ENCODE measurements around the gene TXNDC12.
A peak's percentile ranks its signal among the peaks of the same experiment; 100 is the strongest.
"Not testable (repeated sequence)": the region's sequence is repeated elsewhere in the genome, so short reads cannot be mapped to it uniquely, and the experiment has no call there.

The TXNDC12 gene

DNA sequence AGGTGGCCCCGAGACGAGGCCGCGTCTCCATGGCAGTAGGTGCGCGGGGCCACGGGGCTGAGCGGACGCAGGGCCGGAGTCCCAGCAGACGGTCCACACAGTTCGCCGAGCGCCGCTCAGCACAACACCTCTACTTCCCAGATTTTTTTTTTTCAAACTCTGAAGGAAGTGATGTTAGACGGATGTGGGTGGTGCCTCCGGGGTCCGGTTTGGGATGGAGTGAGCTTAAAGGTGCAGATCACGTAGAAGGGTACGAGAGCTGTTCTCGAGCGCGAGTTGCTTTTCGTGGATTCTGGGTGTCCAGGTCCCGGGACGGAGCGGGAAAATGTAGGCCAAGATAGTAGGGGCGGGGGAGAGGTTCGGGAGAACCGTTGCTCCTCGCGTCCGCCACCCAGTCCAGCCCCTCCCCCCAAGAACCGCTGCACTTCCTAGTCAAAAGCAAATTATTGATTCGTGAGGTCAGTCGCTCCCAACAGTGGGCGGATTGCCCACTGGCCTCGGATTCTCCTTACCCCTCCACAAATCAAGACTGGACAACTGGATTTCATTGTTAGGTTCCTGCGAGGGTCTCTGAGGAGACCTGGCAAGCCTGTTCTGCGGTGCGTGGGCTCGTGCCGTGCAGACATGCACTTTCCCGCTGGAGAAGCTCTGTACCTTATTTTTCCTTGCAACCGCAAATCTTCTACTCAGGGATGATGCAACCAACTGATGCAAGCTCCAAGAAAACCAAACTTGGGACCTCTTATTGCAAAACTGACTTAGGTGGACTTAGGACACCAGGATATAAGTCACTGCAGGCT, at the start of gene TXNDC12:
TSS of gene TXNDC12 (minus strand) at position 126 of the 800 bp plus-strand sequence. CDS start at position 31, 95 bp downstream.
- H3K27me3 Mint-ChIP-seq, result no peaks in the 10 kb centered on the region
- no peaks in the 10 kb centered on the region for H3K9me3 Mint-ChIP-seq
- H3K4me1 Mint-ChIP-seq (ENCODE audit: low read depth), result peaks cover 64% of the 10 kb centered on the region
- H3K36me3 Mint-ChIP-seq (ENCODE audit: low read depth), result peaks cover 47% of the 10 kb centered on the region
- peak within 1 kb of the TSS; percentile 96 for H3K27ac Mint-ChIP-seq
- peak within 1 kb of the TSS; percentile 98 for H3K4me3 Mint-ChIP-seq

DNA sequence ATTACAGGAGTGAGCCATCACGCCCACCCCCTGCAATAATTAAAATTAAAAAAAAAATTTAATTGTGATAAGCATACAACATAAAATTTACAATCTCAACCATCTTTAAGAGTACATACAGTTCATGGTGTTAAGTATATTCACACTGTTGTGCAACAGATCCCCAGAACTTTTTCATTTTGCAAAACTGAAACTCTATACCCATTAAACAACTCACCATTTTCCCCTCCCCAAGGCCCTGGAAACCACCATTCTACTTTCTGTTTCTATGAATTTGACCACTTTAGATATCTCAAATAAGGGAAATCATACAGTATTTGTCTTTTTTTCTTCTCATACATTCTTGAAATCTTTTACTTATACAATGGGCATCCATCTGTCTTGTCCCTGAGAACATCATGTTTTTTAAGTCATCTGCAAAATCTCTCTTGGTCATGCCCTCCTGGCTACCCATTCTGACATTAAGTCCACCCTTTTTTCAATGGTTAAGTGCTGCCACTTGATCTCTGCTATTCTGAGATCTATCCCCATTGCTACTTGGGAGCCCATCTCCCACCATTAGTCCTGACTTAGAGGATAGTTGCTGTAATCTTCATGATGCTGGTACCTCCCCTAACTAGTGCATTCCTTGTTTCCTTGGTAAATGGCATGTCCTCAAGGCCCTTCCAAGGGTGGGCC, 47.5 kb upstream of the TXNDC12 start:
- no peaks in the 10 kb centered on the region for H3K9me3 Mint-ChIP-seq
- no peaks in the 10 kb centered on the region for H3K36me3 Mint-ChIP-seq (ENCODE audit: low read depth)
- no peaks in the 10 kb centered on the region for H3K27me3 Mint-ChIP-seq
- H3K27ac Mint-ChIP-seq, result no peak overlapping the region
- no peak overlapping the region for H3K4me3 Mint-ChIP-seq
- peaks cover 7% of the 10 kb centered on the region for H3K4me1 Mint-ChIP-seq (ENCODE audit: low read depth)

DNA sequence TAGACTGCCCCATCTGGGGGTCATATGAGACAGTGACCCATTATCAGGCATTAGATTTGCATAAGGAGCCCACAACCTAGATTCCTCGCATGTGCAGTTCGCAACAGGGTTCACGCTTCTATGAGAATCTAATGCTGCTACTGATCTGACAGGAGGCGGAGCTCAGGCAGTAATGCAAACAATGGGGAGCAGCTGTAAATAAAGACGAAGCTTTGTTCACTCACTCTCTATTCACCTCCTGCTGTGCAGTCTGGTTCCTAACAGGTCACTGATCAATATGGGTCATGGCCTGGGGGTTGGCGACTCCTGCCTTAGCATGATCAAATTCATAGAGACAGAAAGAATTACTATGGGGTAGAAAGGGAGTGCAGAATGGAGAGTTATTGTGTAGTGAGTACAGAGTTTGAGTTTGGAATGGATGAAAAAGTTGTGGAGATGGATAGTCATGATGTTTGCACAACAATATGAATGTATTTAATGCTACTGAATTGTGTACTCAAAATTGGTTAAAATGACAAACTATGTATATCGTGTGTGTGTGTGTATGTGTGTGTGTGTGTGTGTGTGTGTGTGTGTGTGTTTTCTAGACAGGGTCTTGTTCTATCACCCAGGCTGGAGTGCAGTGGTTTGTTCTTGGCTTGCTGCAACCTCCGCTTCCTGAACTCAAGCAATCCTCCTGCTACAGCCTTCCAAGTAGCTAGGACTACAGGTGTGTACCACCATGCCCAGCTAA, 43.3 kb upstream of the TXNDC12 start:
- no peaks in the 10 kb centered on the region for H3K36me3 Mint-ChIP-seq (ENCODE audit: low read depth)
- no peak overlapping the region for H3K27ac Mint-ChIP-seq
- no peaks in the 10 kb centered on the region for H3K9me3 Mint-ChIP-seq
- H3K4me3 Mint-ChIP-seq, result no peak overlapping the region
- H3K4me1 Mint-ChIP-seq (ENCODE audit: low read depth), result peaks cover 7% of the 10 kb centered on the region
- no peaks in the 10 kb centered on the region for H3K27me3 Mint-ChIP-seq

DNA sequence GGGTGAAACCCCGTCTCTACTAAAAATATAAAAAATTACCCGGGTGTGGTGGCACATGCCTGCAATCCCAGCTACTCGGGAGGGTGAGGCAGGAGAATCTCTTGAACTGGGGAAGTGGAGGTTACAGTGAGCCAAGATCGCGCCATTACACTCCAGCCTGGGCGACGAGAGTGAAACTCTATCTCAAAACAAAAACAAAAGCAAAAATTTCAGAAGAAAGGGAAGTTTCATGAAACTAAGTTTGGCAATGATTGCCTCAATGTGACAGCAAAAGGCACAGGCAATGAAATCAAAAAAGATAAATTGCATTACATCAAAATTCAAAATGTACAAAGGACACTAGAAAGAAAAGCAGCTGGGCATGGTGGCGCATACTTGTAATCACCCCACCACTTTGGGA, 41.2 kb upstream of the TXNDC12 start:
- H3K27ac Mint-ChIP-seq, result no peak overlapping the region
- H3K4me1 Mint-ChIP-seq (ENCODE audit: low read depth), result no peaks in the 10 kb centered on the region
- H3K4me3 Mint-ChIP-seq, result no peak overlapping the region
- H3K36me3 Mint-ChIP-seq (ENCODE audit: low read depth), result peaks cover 3% of the 10 kb centered on the region
- no peaks in the 10 kb centered on the region for H3K9me3 Mint-ChIP-seq
- H3K27me3 Mint-ChIP-seq, result no peaks in the 10 kb centered on the region

DNA sequence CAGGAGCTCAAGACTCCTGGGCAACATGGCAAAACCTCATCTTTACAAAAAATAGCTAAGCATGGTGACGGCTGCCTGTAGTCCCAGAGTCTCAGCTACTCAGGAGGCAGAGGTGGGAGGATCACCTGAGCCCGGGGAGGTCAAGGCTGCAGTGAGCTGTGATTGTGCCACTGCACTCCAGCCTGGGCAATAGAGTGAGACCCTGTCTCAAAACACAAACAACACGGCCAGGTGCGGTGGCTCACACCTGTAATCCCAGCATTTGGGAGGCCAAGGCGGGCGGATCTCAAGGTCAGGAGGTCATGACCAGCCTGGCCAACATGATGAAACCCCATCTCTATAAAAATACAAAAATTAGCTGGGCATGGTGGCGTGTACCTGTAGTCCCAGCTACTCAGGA, 39.3 kb upstream of the TXNDC12 start:
- H3K27ac Mint-ChIP-seq; H3K27me3 Mint-ChIP-seq; H3K4me1 Mint-ChIP-seq (ENCODE audit: low read depth); H3K4me3 Mint-ChIP-seq; H3K9me3 Mint-ChIP-seq: not testable (repeated sequence)
- H3K36me3 Mint-ChIP-seq (ENCODE audit: low read depth), result peaks cover 22% of the 10 kb centered on the region

DNA sequence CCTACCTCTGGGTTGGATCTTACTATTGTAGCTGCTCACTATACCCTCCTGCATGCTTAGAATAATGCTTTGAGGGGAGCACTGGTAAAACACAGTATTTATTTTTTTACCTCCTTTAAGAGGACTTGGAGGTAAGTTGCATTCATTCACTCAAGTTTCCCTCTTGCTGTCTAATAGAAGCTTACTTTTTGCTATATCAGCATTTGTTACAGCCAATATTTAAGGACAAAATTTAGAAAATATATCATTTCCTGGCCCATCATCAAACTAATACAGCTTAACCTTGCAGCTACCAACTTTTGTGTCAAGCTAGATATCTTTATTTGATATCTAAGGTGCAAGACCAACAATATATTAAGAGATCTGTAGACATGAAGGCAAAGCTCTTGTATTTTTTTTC, 32.9 kb upstream of the TXNDC12 start:
- H3K4me1 Mint-ChIP-seq (ENCODE audit: low read depth); H3K27me3 Mint-ChIP-seq; H3K4me3 Mint-ChIP-seq; H3K27ac Mint-ChIP-seq; H3K9me3 Mint-ChIP-seq: not testable (repeated sequence)
- peaks cover 55% of the 10 kb centered on the region for H3K36me3 Mint-ChIP-seq (ENCODE audit: low read depth)

DNA sequence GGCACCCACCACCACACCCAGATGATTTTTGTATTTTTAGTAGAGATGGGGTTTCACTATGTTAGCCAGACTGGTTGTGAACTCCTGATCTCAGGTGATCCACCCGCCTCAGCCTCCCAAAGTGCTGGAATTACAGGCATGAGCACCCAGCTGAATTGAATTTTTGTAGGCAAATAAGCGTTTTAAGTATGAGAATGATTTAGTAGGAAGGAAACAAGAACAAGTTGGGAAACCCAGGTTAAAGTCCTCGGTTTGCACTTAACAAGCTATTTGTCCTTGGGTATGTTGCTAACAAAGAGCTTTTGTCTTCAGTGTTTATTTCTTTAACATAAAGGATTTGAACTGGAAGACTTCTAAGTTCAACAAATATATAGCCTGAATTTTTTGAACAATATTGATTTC, 25.0 kb upstream of the TXNDC12 start:
- Mint-ChIP-seq H3K36me3 (ENCODE audit: low read depth) (peaks cover 13% of the 10 kb centered on the region), H3K9me3 (no peaks in the 10 kb centered on the region), H3K27me3 (no peaks in the 10 kb centered on the region), H3K4me1 (ENCODE audit: low read depth) (peaks cover 6% of the 10 kb centered on the region), H3K27ac (no peak overlapping the region), H3K4me3 (no peak overlapping the region)

DNA sequence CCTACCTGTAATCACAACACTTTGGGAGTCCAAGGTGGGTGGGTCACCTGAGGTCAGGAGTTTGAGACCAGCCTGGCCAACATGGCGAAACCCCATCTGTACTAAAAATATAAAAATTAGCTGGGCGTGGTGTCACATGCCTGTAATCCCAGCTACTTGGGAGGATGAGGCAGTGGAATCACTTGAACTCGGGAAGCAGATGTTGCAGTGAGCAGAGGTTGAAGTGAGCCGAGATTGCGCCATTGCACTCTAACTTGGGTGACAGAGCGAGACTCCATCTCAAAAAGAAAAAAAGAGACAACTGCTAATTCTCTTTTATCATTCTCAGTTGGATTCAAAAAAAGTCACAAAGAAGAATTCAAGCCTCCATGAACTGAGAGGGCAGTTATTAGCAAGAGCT, 22.3 kb upstream of the TXNDC12 start:
- H3K9me3 Mint-ChIP-seq; H3K27me3 Mint-ChIP-seq; H3K4me1 Mint-ChIP-seq (ENCODE audit: low read depth); H3K27ac Mint-ChIP-seq; H3K4me3 Mint-ChIP-seq: not testable (repeated sequence)
- H3K36me3 Mint-ChIP-seq (ENCODE audit: low read depth), result peaks cover 17% of the 10 kb centered on the region

DNA sequence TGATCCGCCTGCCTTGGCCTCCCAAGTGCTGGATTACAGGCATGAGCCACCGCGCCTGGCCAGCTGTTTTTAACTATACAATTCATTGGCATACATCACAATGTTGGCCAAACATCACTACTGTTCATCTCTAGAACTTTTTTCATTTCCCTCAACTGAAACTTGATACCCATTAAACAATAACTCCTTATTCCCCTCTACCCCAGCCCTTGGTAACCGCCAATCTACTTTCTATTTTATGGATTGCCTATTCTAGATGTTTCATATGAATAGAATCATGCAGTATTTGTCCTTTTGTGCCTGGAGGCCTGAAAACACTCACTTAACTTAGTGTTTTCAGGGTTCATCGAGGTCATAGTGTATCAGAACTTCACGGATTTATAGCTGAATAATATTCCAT, 17.3 kb upstream of the TXNDC12 start:
- Mint-ChIP-seq H3K36me3 (ENCODE audit: low read depth) (peaks cover 38% of the 10 kb centered on the region), H3K4me3 (no peak overlapping the region), H3K9me3 (no peaks in the 10 kb centered on the region), H3K4me1 (ENCODE audit: low read depth) (peaks cover 10% of the 10 kb centered on the region), H3K27me3 (no peaks in the 10 kb centered on the region), H3K27ac (no peak overlapping the region)

DNA sequence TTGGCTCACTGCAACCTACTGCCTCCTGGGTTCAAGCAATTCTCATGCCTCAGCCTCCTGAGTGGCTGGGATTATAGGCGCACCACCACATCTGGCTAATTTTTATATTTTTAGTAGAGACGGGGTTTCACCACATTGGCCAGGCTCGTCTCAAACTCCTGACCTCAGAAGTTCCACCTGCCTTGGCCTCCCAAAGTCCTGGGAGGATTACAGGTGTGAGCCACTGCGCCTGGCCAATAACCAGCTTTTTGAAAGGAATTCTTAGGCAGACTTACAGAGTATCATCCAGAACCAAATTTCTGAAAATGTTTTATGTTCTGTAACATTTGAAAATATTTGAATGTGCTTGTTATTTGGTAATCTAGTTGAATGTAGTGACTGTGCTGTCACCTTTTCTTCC, 15.7 kb upstream of the TXNDC12 start:
- peaks cover 10% of the 10 kb centered on the region for H3K4me1 Mint-ChIP-seq (ENCODE audit: low read depth)
- no peak overlapping the region for H3K27ac Mint-ChIP-seq
- H3K36me3 Mint-ChIP-seq (ENCODE audit: low read depth), result peaks cover 49% of the 10 kb centered on the region
- no peaks in the 10 kb centered on the region for H3K27me3 Mint-ChIP-seq
- H3K9me3 Mint-ChIP-seq, result no peaks in the 10 kb centered on the region
- no peak overlapping the region for H3K4me3 Mint-ChIP-seq

DNA sequence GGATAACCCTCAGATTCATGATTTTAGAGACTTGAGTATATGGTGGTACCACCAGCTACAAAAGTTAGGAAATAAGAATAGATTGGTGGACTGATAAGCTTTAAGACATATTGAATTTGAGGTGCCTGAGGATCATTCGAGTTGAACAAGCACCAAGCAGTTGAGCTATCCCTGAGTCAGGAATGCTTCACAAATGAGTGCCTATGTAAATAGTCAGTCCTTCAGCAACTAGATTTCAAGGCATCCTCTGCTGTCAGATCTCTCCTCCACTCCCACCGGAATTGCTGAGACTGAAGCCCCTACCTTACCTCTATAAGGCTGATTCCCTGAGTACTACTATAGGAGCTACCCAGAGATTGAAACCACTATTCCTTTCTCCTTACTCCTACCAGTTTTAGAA, 8.2 kb upstream of the TXNDC12 start:
- no peaks in the 10 kb centered on the region for H3K27me3 Mint-ChIP-seq
- no peak overlapping the region for H3K27ac Mint-ChIP-seq
- H3K4me3 Mint-ChIP-seq, result no peak overlapping the region
- H3K36me3 Mint-ChIP-seq (ENCODE audit: low read depth), result peaks cover 65% of the 10 kb centered on the region
- H3K4me1 Mint-ChIP-seq (ENCODE audit: low read depth), result peaks cover 27% of the 10 kb centered on the region
- H3K9me3 Mint-ChIP-seq, result no peaks in the 10 kb centered on the region

DNA sequence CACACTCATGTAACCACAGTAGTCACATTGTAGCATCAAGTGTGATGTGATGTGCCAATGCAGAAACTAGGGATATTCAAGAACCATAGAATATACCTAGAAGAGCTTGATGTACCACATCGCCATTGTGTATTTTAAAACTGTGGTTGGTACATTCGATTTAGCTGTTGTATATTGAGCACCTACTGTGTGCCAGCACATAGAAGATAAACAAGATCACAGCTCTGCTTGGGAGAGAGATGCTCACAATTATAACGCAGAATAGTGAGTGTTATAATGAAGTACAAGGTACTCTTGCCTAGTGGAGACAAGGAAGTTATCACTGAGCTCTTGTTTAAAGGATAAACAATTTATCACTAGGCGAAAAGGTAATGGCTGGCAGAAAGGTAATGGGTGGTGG, 5.8 kb upstream of the TXNDC12 start:
- peaks cover 57% of the 10 kb centered on the region for H3K36me3 Mint-ChIP-seq (ENCODE audit: low read depth)
- no peaks in the 10 kb centered on the region for H3K9me3 Mint-ChIP-seq
- no peak overlapping the region for H3K4me3 Mint-ChIP-seq
- peaks cover 42% of the 10 kb centered on the region for H3K4me1 Mint-ChIP-seq (ENCODE audit: low read depth)
- no peak overlapping the region for H3K27ac Mint-ChIP-seq
- H3K27me3 Mint-ChIP-seq, result no peaks in the 10 kb centered on the region

DNA sequence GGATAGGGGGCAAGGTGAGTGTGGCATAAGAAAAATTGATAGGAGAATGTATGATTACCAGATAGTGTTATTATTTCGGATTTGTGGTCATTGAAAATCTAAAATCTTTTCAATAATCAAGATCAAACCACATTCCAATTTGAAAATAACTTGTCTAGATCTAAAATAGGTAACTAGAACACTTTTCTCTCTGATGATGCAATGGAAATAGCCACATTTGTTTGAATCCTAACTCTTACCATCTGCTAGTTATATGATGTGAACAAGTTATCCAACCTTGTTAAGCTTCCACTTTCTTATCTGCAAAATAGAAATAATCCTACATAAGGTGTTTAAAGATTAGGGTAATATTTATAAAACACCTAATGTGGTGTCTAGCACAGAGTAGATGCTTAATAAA, 4.9 kb upstream of the TXNDC12 start:
- H3K4me3 Mint-ChIP-seq, result no peak overlapping the region

DNA sequence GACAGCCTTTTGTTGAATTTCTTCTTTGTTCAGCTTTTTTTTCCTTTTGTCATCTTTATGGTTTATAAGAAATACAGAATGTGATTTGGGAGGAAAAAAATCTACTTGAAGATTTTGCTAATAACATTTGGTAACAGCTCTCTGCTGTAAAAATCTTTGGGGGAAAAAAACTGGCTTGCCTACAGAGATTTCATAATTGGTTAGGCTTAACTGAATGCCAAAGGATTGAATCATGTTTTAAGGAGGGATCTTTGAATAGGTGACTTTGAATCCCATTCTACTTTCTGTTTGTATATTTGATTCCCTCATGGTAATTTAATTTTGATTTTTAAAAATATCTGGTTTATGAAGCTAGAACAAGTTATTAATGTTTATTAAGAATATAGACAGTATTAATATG, 4.3 kb upstream of the TXNDC12 start:
- H3K36me3 Mint-ChIP-seq (ENCODE audit: low read depth), result peaks cover 47% of the 10 kb centered on the region
- H3K9me3 Mint-ChIP-seq, result no peaks in the 10 kb centered on the region
- no peak overlapping the region for H3K27ac Mint-ChIP-seq
- peaks cover 43% of the 10 kb centered on the region for H3K4me1 Mint-ChIP-seq (ENCODE audit: low read depth)
- H3K27me3 Mint-ChIP-seq, result no peaks in the 10 kb centered on the region
- H3K4me3 Mint-ChIP-seq, result peak overlapping the region; percentile 22

More for the DNA sequence above, 4.9 kb upstream of the TXNDC12 start:
- Mint-ChIP-seq H3K36me3 (ENCODE audit: low read depth) (peaks cover 53% of the 10 kb centered on the region), H3K4me1 (ENCODE audit: low read depth) (peaks cover 42% of the 10 kb centered on the region), H3K27me3 (no peaks in the 10 kb centered on the region), H3K27ac (no peak overlapping the region), H3K9me3 (no peaks in the 10 kb centered on the region)

DNA sequence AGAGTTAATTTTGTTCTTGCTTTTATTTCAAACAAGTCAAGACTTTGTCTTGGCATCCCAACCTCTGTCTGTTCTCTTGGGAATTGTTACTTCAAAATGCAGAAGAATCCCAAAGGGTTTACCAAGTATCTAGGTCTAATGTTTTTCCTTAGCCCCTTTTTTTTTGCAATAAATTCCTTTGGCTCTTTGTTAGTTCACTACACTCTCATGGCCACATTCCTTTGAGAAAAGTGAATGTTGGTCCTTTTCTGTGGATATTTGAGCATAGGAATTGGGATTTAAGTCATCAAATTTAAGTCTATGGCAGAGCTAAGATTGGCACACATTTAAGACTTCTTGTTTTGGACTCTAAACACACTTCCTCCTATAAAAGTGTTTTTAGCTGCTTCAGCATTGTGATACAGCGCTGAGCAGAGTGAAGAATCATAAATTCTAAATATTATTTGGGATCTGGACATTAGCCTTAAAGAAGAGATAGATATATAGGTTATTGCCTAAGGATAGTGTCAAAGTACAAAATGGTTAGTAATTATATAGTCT, 3.0 kb upstream of the TXNDC12 start:
- Mint-ChIP-seq H3K4me1 (ENCODE audit: low read depth) (peaks cover 52% of the 10 kb centered on the region), H3K36me3 (ENCODE audit: low read depth) (peaks cover 46% of the 10 kb centered on the region), H3K4me3 (peak overlapping the region; percentile 98), H3K27me3 (no peaks in the 10 kb centered on the region), H3K27ac (peak overlapping the region; percentile 63), H3K9me3 (no peaks in the 10 kb centered on the region)
